ENCODE results near the gene BEGAIN. TPM values are rescaled to one million over a fixed set of nuclear protein-coding genes. Genes with fewer than 3 reads are reported as not detected.

The BEGAIN gene
- total RNA-seq, 1 donor from 2014 or later, result 1.9 TPM

DNA sequence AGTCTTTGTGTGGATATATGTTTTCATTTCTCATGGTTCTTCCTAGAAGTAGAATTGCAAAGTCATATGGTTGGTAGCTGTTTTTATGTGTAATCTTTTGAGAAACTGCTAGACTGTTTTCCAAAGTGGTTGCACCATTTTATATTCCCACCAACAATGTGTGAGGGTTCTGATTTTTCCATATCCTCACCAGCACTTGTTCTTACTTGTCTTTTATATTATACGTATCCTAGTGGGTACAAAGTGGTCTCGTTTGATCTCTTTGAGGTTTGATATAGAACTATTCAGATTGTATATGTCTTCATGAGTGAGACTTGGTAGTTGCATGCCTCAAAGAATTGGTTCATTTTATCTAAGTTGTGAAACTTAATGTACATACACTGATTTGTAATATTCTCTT lies 91.3 kb downstream of the BEGAIN start:
- intact Hi-C loops (cut with micrococcal nuclease), result no loop called here
- Histone ChIP-seq H3K27ac (replicated peaks) (no peak overlapping the region), H3K36me3 (no peaks in the 10 kb centered on the region), H3K4me3 (no peak overlapping the region), H3K4me1 (no peaks in the 10 kb centered on the region), H3K27me3 (ENCODE audit: low read depth) (no peaks in the 10 kb centered on the region), H3K9me3 (replicated peaks) (peaks cover 18% of the 10 kb centered on the region)
- DNase-seq, result no peak
- TF ChIP-seq, protein P1, sequence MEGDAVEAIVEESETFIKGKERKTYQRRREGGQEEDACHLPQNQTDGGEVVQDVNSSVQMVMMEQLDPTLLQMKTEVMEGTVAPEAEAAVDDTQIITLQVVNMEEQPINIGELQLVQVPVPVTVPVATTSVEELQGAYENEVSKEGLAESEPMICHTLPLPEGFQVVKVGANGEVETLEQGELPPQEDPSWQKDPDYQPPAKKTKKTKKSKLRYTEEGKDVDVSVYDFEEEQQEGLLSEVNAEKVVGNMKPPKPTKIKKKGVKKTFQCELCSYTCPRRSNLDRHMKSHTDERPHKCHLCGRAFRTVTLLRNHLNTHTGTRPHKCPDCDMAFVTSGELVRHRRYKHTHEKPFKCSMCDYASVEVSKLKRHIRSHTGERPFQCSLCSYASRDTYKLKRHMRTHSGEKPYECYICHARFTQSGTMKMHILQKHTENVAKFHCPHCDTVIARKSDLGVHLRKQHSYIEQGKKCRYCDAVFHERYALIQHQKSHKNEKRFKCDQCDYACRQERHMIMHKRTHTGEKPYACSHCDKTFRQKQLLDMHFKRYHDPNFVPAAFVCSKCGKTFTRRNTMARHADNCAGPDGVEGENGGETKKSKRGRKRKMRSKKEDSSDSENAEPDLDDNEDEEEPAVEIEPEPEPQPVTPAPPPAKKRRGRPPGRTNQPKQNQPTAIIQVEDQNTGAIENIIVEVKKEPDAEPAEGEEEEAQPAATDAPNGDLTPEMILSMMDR (IDR thresholded peaks at IDR 0.05; ENCODE audit: borderline replicate concordance), result no peak

DNA sequence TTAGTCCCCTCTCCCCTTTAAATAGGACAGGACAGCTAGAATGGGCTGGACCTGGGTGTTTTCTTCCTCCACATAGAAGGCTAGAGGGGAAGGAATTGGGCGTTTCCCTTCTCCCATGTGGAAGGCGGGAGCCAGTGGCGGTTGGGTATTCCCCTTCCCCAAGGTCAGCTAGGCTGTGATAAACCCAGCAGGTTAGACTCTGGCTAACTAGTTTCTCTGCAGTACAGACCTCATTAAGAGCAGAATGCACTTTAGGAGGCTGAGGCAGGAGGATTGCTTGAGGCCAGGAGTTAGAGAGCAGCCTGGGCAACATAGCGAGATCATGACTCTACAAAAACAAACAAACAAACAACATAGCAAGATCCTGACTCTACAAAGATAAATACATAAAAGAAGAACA lies 92.6 kb downstream of the BEGAIN start:
- DNase-seq, result no peak
- intact Hi-C loops (cut with micrococcal nuclease), result no loop called here

DNA sequence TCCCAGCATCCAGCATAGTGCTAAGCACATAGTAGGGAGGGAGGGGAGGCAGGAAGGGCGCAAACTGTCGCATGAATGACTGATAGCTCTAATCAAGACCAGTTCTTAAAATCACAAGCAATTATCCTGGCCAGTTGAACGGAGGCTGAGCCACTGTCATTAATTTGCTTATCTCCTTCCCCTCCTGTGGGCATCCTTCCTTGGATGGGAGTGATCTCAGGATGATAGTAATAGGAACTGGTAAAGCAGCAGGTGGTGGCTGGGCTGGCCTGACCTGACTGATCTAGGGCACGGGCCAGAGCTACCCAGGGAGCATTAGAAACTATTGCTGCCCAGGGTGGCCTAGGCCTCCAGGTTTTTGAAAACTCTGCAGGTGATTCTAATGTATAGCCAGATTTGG lies 97.0 kb downstream of the BEGAIN start:
- no peak for DNase-seq
- H3K27ac ChIP-seq (replicated peaks), result no peak overlapping the region
- peaks cover 4% of the 10 kb centered on the region for H3K36me3 ChIP-seq
- no peak overlapping the region for H3K4me3 ChIP-seq
- TF ChIP-seq, protein P1 (IDR thresholded peaks at IDR 0.05; ENCODE audit: borderline replicate concordance), result no peak
- no peaks in the 10 kb centered on the region for H3K4me1 ChIP-seq
- peaks cover 8% of the 10 kb centered on the region for H3K9me3 ChIP-seq (replicated peaks)
- intact Hi-C loops (cut with micrococcal nuclease), result no loop called here
- no peaks in the 10 kb centered on the region for H3K27me3 ChIP-seq (ENCODE audit: low read depth)

More for the DNA sequence above, 92.6 kb downstream of the BEGAIN start:
- Histone ChIP-seq H3K4me1 (no peaks in the 10 kb centered on the region), H3K36me3 (no peaks in the 10 kb centered on the region), H3K27me3 (ENCODE audit: low read depth) (no peaks in the 10 kb centered on the region), H3K9me3 (replicated peaks) (peaks cover 18% of the 10 kb centered on the region), H3K27ac (replicated peaks) (no peak overlapping the region), H3K4me3 (no peak overlapping the region)
- TF ChIP-seq, protein P1 (IDR thresholded peaks at IDR 0.05; ENCODE audit: borderline replicate concordance), result no peak

DNA sequence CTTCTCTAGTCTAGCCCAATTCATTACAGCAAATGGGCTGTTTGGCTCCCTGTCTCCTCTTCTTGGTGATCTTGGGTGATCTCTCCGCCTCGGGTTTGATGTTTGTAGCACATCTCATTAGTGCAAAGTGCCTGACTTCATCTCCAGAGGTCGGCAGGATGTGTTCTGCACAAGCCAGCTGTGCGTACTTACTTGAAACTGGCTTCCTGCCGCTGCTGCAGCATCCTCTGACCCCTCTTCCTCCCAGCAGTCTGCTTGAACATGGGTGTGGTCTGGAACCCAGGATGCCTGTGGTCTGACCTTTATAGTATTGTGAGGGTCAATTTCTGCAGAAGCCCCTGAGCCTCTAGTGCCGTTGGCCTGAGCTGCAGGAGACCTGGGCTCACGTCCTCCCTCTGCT lies 99.2 kb downstream of the BEGAIN start:
- Histone ChIP-seq H3K4me3 (no peak overlapping the region), H3K9me3 (replicated peaks) (no peaks in the 10 kb centered on the region), H3K4me1 (no peaks in the 10 kb centered on the region), H3K27ac (replicated peaks) (no peak overlapping the region), H3K36me3 (peaks cover 13% of the 10 kb centered on the region), H3K27me3 (ENCODE audit: low read depth) (no peaks in the 10 kb centered on the region)
- TF ChIP-seq, protein P1 (IDR thresholded peaks at IDR 0.05; ENCODE audit: borderline replicate concordance), result no peak
- DNase-seq, result no peak
- intact Hi-C loops (cut with micrococcal nuclease), result no loop called here

DNA sequence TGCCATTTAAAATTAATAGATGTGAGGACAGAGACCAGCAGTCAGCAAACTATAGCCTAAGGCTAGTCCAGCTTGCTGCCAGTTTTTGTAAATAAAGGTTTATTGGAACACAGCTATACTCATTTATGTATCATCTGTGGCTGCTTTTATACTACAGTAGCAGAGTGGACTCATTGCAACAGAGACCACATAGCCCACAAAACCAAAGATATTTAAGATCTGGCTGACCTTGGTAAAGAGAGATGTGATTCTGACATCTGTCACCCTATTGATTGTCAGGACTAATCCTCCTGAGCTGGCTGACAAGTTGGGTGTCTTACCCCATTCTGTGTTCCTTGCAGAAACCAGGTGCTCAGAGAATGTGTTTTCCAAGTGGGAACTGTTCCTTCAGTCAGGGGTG lies 99.9 kb downstream of the BEGAIN start:
- Histone ChIP-seq H3K27ac (replicated peaks) (no peak overlapping the region), H3K4me1 (no peaks in the 10 kb centered on the region), H3K36me3 (peaks cover 13% of the 10 kb centered on the region), H3K27me3 (ENCODE audit: low read depth) (no peaks in the 10 kb centered on the region), H3K4me3 (no peak overlapping the region), H3K9me3 (replicated peaks) (no peaks in the 10 kb centered on the region)
- TF ChIP-seq, protein P1 (IDR thresholded peaks at IDR 0.05; ENCODE audit: borderline replicate concordance), result no peak
- intact Hi-C loops (cut with micrococcal nuclease), result no loop called here
- DNase-seq, result no peak

Other genes starting within 250 kb of the BEGAIN start
- gene WDR25, start 210.9 kb downstream of the BEGAIN start, total RNA-seq, result 5.4 TPM
- gene DLK1, start 139.5 kb upstream of the BEGAIN start, total RNA-seq, result 2.8 TPM
- 17.5 TPM for gene MEG3, start 238.7 kb upstream of the BEGAIN start, total RNA-seq

All from left ventricle myocardium inferior (tissue), 1 donor.